Bronchial epithelial cell (primary cell): ENCODE measurements around the gene NELFB. TPM values are rescaled to one million over a fixed set of nuclear protein-coding genes. Genes with fewer than 3 reads are reported as not detected.

Source experiments
- DNase-seq: peaks from one replicate; pipeline ENCODE4 v3.0.0-alpha.2; 2010; ENCODE audit warnings: low read depth
- FAIRE-seq: peaks from 2 replicates; lab custom pipeline; 2011; peaks lifted over from hg19 to GRCh38; lab: Jason Lieb, UNC
- H3K27me3 ChIP-seq: 2 replicates; pipeline ENCODE4 v1.5.1; 2011; ENCODE audit warnings: low read length; ENCODE audit not compliant: control insufficient read depth, insufficient read depth
- H3K36me3 ChIP-seq: 2 replicates; pipeline ENCODE4 v1.5.1; 2011; ENCODE audit warnings: low read length; ENCODE audit not compliant: control insufficient read depth, insufficient read depth
- H3K4me3 ChIP-seq: 2 replicates; pipeline ENCODE4 v1.5.1; 2011; ENCODE audit warnings: mild to moderate bottlenecking, low read depth, low read length, control low read depth
- CTCF ChIP-seq: IDR thresholded peaks from 2 replicates; pipeline ENCODE4 v1.5.1; 2011; ENCODE audit warnings: mild to moderate bottlenecking, moderate library complexity, low read length, control low read depth, inconsistent platforms; ENCODE audit not compliant: insufficient read depth, severe bottlenecking
- total RNA-seq: library from RNA; depleted of rRNA; stranded (reverse); fragments of >200 nt; gene quantifications from 2 replicates; pipeline ENCODE4 v1.2.1, GENCODE V29; 2014

NELFB gene
- total RNA-seq, 1 donor from 2014 or later = 67.9 TPM

- no peak for TF ChIP-seq CTCF
- no peaks in the 10 kb centered on the region for H3K27me3 ChIP-seq
- FAIRE-seq (no peak), DNase-seq (no peak)
- H3K36me3 ChIP-seq = peaks cover 23% of the 10 kb centered on the region
- H3K4me3 ChIP-seq = no peak overlapping the region
These were observed 10.5 kb downstream of the NELFB start for GRCh38 chr9:137265496-137266161.

- Histone ChIP-seq H3K36me3 (peaks cover 26% of the 10 kb centered on the region), H3K27me3 (no peaks in the 10 kb centered on the region), H3K4me3 (no peak overlapping the region)
- no peak for TF ChIP-seq CTCF
- FAIRE-seq (no peak), DNase-seq (no peak)
These were observed 11.0 kb downstream of the NELFB start for GRCh38 chr9:137266162-137266527.

DNA sequence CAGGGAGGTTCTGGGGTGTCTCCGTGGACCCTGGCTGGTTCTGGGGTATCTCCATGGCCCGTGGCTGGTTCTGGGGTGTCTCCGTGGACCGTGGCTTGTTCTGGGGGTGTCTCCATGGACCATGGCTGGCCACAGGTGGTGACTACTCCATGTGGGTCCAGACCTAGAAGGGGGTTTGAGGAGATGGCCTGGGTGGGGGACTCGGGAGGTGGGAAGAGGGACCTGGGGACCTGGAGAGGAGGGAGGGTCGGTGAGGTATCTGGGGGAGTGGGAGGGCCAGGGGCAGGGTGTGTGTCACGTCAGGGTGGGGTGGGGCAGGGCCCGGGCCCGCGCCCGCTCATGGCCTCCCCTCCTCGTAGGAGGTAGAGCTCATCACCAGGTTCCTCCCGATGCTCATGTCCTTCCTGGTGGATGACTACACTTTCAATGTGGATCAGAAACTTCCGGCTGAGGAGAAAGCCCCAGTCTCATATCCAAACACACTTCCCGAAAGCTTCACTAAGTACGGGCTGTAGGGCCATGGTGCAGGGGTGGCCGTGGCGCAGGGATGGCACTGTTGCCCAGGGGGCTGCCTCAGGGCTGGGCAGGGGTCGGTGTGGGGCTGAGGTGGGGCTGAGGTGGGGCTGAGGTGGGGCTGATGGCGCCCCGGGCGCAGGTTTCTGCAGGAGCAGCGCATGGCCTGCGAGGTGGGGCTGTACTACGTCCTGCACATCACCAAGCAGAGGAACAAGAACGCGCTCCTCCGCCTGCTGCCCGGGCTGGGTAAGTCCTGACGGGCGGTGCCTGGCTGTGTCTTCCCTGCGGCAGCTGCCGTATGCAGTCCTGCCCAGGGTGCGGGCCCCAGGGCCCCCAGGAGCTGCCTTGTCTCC, 11.7 kb downstream of the NELFB start:
- Histone ChIP-seq H3K4me3 (no peak overlapping the region), H3K27me3 (no peaks in the 10 kb centered on the region), H3K36me3 (peaks cover 28% of the 10 kb centered on the region)
- DNase-seq (no peak), FAIRE-seq (no peak)
- TF ChIP-seq CTCF = no peak

- DNase-seq (no peak), FAIRE-seq (no peak)
- TF ChIP-seq CTCF = no peak
- Histone ChIP-seq H3K27me3 (no peaks in the 10 kb centered on the region), H3K4me3 (no peak overlapping the region), H3K36me3 (peaks cover 30% of the 10 kb centered on the region)
These were observed 12.8 kb downstream of the NELFB start for GRCh38 chr9:137267933-137268355.

- H3K27me3 ChIP-seq = no peaks in the 10 kb centered on the region
- DNase-seq = no peak
These were observed 13.5 kb downstream of the NELFB start for GRCh38 chr9:137268538-137269201.

More at GRCh38 chr9:137268538-137269201, 13.5 kb downstream of the NELFB start:
- H3K36me3 ChIP-seq = peaks cover 30% of the 10 kb centered on the region
- peak; percentile 7 for FAIRE-seq
- TF ChIP-seq CTCF = no peak
- no peak overlapping the region for H3K4me3 ChIP-seq
